Suppressor macrophage treated with lipopolysaccharide for 1 hour (primary cell): ENCODE data around the gene EYA4.

Source experiments
- DNase-seq, 3 donors: peaks; one replicate each; pipeline ENCODE4 v3.0.0-alpha.2; 2020 to 2022

Gene EYA4

GRCh38 chr6:133241086-133241900, at the start of gene EYA4:
Gene EYA4 (plus strand): TSS chr6:133241357. CDS start chr6:133274781, 33,424 bp downstream.
- DNase-seq, result peak; percentile 5 to 29 (median 26)

GRCh38 chr6:133193396-133193795, 47.8 kb upstream of the EYA4 start:
- DNase-seq, result no peak

GRCh38 chr6:133198725-133199124, 42.4 kb upstream of the EYA4 start:
- no peak for DNase-seq

- no peak for DNase-seq
Measured at GRCh38 chr6:133201231-133201630, 39.9 kb upstream of the EYA4 start.

GRCh38 chr6:133202610-133203343, 38.4 kb upstream of the EYA4 start:
- no peak for DNase-seq

- DNase-seq, result no peak
Measured at GRCh38 chr6:133203344-133203697, 37.8 kb upstream of the EYA4 start.

GRCh38 chr6:133205304-133205703, 35.9 kb upstream of the EYA4 start:
- DNase-seq, result no peak

GRCh38 chr6:133206942-133207341, 34.2 kb upstream of the EYA4 start:
- no peak for DNase-seq

GRCh38 chr6:133207754-133208153, 33.4 kb upstream of the EYA4 start:
- no peak for DNase-seq

GRCh38 chr6:133208183-133208755, 32.9 kb upstream of the EYA4 start:
- no peak for DNase-seq

- DNase-seq, result no peak
Measured at GRCh38 chr6:133214267-133214666, 26.9 kb upstream of the EYA4 start.

GRCh38 chr6:133218852-133219251, 22.3 kb upstream of the EYA4 start:
- DNase-seq, result no peak

- no peak for DNase-seq
Measured at GRCh38 chr6:133223452-133224029, 17.6 kb upstream of the EYA4 start.

- no peak for DNase-seq
Measured at GRCh38 chr6:133225560-133225959, 15.6 kb upstream of the EYA4 start.

GRCh38 chr6:133227344-133227743, 13.8 kb upstream of the EYA4 start:
- DNase-seq, result no peak

GRCh38 chr6:133230052-133230451, 11.1 kb upstream of the EYA4 start:
- DNase-seq, result no peak

- no peak for DNase-seq
Measured at GRCh38 chr6:133235221-133235620, 5.9 kb upstream of the EYA4 start.

- DNase-seq, result no peak
Measured at GRCh38 chr6:133236932-133237331, 4.2 kb upstream of the EYA4 start.

GRCh38 chr6:133240511-133241085, 559 bp upstream of the EYA4 start:
- no peak for DNase-seq

GRCh38 chr6:133241901-133242636, 912 bp downstream of the EYA4 start:
- DNase-seq, result no peak

- no peak for DNase-seq
Measured at GRCh38 chr6:133242637-133243585, 1.8 kb downstream of the EYA4 start.
